SK-N-MC (cell line): ENCODE data around the gene RAVER1.

Source experiments
- EZH2 ChIP-seq: fragments of 200-600 bp; sonication (generic); IDR thresholded peaks from one replicate; pipeline ENCODE4 v1.6.1; 2017; ENCODE audit warnings: antibody characterized with exemption
- FOXP2 ChIP-seq: optimal IDR thresholded peaks from 2 replicates; pipeline ENCODE3; 2011; ENCODE audit warnings: mild to moderate bottlenecking, moderate library complexity; ENCODE audit not compliant: insufficient read depth; ENCODE audit errors: extremely low read length, control extremely low read depth
- POLR2AphosphoS5 ChIP-seq: IDR thresholded peaks from 2 replicates; pipeline ENCODE4 v1.6.1; 2012; ENCODE audit warnings: mild to moderate bottlenecking, low read depth, low read length, borderline replicate concordance

DNA sequence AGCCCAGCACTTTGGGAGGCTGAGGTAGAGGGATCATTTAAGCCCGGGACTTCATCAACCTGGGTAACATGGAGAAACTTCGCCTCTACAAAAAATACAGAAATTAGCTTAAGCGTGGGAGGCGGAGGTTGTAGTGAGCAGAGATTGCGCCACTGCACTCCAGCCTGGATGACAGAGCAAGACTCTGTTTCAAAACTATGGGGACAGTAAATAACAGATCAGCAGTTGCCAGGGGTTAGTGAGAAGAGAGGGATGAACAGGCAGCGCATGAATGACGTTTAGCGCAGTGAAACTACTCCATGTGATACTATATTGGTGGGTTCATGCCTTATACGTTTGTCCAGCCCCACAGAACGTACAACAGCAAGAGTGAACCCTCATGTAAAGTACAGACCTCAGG is 13.2 kb upstream of the RAVER1 start:
- no peak for TF ChIP-seq POLR2AphosphoS5
- no peak for TF ChIP-seq EZH2
- TF ChIP-seq FOXP2 = no peak
